ENCODE data around the gene CCNJL. TPM values are rescaled to one million over a fixed set of nuclear protein-coding genes. Genes with fewer than 3 reads are reported as not detected.

Gene CCNJL
- total RNA-seq, 1 donor from 2014 or later = 6.3 TPM

- DNase-seq (ENCODE audit: low read depth in 2 of 2) = no peak
Measured at GRCh38 chr5:160333721-160334120, 21.4 kb upstream of the CCNJL start.

- no peak for DNase-seq (ENCODE audit: low read depth in 2 of 2)
Measured at GRCh38 chr5:160330212-160330611, 17.8 kb upstream of the CCNJL start.

- no peak for DNase-seq (ENCODE audit: low read depth in 2 of 2)
Measured at GRCh38 chr5:160327818-160328217, 15.5 kb upstream of the CCNJL start.

GRCh38 chr5:160326981-160327380 is 14.6 kb upstream of the CCNJL start:
- DNase-seq (ENCODE audit: low read depth in 2 of 2) = no peak

GRCh38 chr5:160325716-160326115 is 13.4 kb upstream of the CCNJL start:
- DNase-seq (ENCODE audit: low read depth in 2 of 2) = no peak

- DNase-seq (ENCODE audit: low read depth in 2 of 2) = no peak
Measured at GRCh38 chr5:160324886-160325285, 12.5 kb upstream of the CCNJL start.

- no peak for DNase-seq (ENCODE audit: low read depth in 2 of 2)
Measured at GRCh38 chr5:160318409-160318808, 6.0 kb upstream of the CCNJL start.

GRCh38 chr5:160317434-160317833 is 5.1 kb upstream of the CCNJL start:
- no peak for DNase-seq (ENCODE audit: low read depth in 2 of 2)

- DNase-seq (ENCODE audit: low read depth in 2 of 2) = peak; percentile 23 to 69
Measured at GRCh38 chr5:160315968-160316367, 3.6 kb upstream of the CCNJL start.

- DNase-seq (ENCODE audit: low read depth in 2 of 2) = no peak
Measured at GRCh38 chr5:160312960-160313727, 780 bp upstream of the CCNJL start.

GRCh38 chr5:160311491-160312133 is 752 bp downstream of the CCNJL start:
- peak; percentile 33 to 37 for DNase-seq (ENCODE audit: low read depth in 2 of 2)

- DNase-seq (ENCODE audit: low read depth in 2 of 2) = no peak
Measured at GRCh38 chr5:160310552-160311295, 1.6 kb downstream of the CCNJL start.

GRCh38 chr5:160310140-160310539 is 2.2 kb downstream of the CCNJL start:
- DNase-seq (ENCODE audit: low read depth in 2 of 2) = no peak

- no peak for DNase-seq (ENCODE audit: low read depth in 2 of 2)
Measured at GRCh38 chr5:160306696-160307095, 5.7 kb downstream of the CCNJL start.

- DNase-seq (ENCODE audit: low read depth in 2 of 2) = no peak
Measured at GRCh38 chr5:160305319-160305718, 7.0 kb downstream of the CCNJL start.

- DNase-seq (ENCODE audit: low read depth in 2 of 2) = no peak
Measured at GRCh38 chr5:160303690-160304089, 8.7 kb downstream of the CCNJL start.

GRCh38 chr5:160298189-160298588 is 14.2 kb downstream of the CCNJL start:
- no peak for DNase-seq (ENCODE audit: low read depth in 2 of 2)

GRCh38 chr5:160297776-160298175 is 14.6 kb downstream of the CCNJL start:
- no peak for DNase-seq (ENCODE audit: low read depth in 2 of 2)

- no peak for DNase-seq (ENCODE audit: low read depth in 2 of 2)
Measured at GRCh38 chr5:160297004-160297403, 15.4 kb downstream of the CCNJL start.

- no peak for DNase-seq (ENCODE audit: low read depth in 2 of 2)
Measured at GRCh38 chr5:160296496-160296895, 15.9 kb downstream of the CCNJL start.

GRCh38 chr5:160293901-160294561 is 18.3 kb downstream of the CCNJL start:
- no peak for DNase-seq (ENCODE audit: low read depth in 2 of 2)

GRCh38 chr5:160293386-160293785 is 19.0 kb downstream of the CCNJL start:
- no peak for DNase-seq (ENCODE audit: low read depth in 2 of 2)

Measured in lung microvascular endothelial cell (primary cell).